SH-SY5Y (cell line): ENCODE measurements around the gene REC114.

Experiments
- GATA2 ChIP-seq: IDR thresholded peaks from 2 replicates; pipeline ENCODE4 v1.6.1; 2011; ENCODE audit warnings: mild to moderate bottlenecking, low read depth, low read length
- GATA3 ChIP-seq: IDR thresholded peaks from 2 replicates; pipeline ENCODE4 v1.6.1; 2011; ENCODE audit warnings: low read depth, mild to moderate bottlenecking, low read length, moderate library complexity

DNA sequence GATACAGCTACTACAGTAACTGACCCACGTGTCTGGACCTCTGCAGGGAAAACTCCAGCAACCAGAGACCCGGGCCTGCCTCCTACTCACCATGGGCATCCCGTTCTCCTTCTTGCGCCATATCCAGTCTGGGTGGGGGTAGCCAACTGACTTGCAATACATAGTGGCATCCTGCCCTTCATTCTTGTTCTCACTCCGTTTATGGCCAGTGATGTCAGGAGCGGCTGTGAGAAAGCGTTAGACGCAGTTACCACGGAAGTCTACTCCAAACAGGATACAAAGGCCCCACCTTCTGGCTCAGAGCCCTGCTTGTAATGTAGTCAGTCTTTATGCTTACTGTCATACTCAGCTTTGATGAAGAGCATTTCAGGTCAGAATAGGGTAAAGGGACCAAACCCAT is 130.6 kb downstream of the REC114 start:
- TF ChIP-seq GATA2 (no peak), GATA3 (no peak)
